ENCODE results near the gene CWC22. TPM values are rescaled to one million over a fixed set of nuclear protein-coding genes. Genes with fewer than 3 reads are reported as not detected.
A peak's percentile ranks its signal among the peaks of the same experiment; 100 is the strongest.
"Not testable (repeated sequence)": the region's sequence is repeated elsewhere in the genome, so short reads cannot be mapped to it uniquely, and the experiment has no call there.

Gene CWC22
- total and polyA plus RNA-seq, 2 experiments from 2014 or later = 17.3 to 21.0 TPM

DNA sequence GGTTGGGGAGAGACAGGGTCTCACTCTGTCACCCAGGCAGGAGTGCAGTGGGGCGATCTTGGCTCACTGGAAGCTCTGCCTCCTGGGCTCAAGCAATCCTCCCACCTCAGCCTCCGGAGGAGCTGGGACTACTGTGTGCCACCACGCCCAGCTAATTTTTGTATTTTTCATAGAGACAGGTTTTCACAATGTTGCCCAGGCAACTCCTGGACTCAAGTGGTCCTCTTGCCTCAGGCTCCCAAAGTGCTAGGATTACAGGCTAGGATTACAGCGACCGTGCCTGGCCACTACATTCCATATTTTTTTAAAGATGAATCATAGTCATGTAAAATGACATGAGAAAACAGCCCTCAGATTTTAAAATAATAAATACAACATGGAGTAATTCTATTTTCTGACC, 32.3 kb downstream of the CWC22 start:
- Histone ChIP-seq H3K4me3 (no peak overlapping the region), H3K4me1 (ENCODE audit: insufficient read depth) (no peaks in the 10 kb centered on the region), H3K4me2 (ENCODE audit: unreplicated experiment) (no peak overlapping the region), H3K9me3 (ENCODE audit: low read depth) (no peaks in the 10 kb centered on the region), H3K27ac (no peak overlapping the region), H2AFZ (no peak overlapping the region), H3K79me2 (ENCODE audit: insufficient read depth) (peaks cover 17% of the 10 kb centered on the region; the same call in 1 of the 2 replicates), H4K20me1 (ENCODE audit: insufficient read depth) (no peaks in the 10 kb centered on the region), H3K9ac (no peak overlapping the region), H3K9me2 (ENCODE audit: insufficient read depth) (no peaks in the 10 kb centered on the region), H3K36me3 (ENCODE audit: low read depth) (peaks cover 27% of the 10 kb centered on the region), H3F3A (ENCODE audit: insufficient read depth) (no peaks in the 10 kb centered on the region), H3K27me3 (replicated peaks; ENCODE audit: insufficient read depth) (no peaks in the 10 kb centered on the region)
- no peak for DNase-seq
- in situ Hi-C loops (cut with MboI) = no loop called here
- TF ChIP-seq EZH2 (IDR thresholded peaks at IDR 0.05; ENCODE audit: insufficient read depth, poor library complexity, severe bottlenecking) (no peak), EZH2phosphoT487 (IDR thresholded peaks at IDR 0.05; ENCODE audit: insufficient read depth, low read depth) (no peak)
- 96 to 97% methylated on average over 5 of the region's 5 CpGs for WGBS, 2 experiments (ENCODE audit: low coverage in 1 of 2, low lambda C conversion rate in 2 of 2, missing lambda C conversion rate in 2 of 2)

DNA sequence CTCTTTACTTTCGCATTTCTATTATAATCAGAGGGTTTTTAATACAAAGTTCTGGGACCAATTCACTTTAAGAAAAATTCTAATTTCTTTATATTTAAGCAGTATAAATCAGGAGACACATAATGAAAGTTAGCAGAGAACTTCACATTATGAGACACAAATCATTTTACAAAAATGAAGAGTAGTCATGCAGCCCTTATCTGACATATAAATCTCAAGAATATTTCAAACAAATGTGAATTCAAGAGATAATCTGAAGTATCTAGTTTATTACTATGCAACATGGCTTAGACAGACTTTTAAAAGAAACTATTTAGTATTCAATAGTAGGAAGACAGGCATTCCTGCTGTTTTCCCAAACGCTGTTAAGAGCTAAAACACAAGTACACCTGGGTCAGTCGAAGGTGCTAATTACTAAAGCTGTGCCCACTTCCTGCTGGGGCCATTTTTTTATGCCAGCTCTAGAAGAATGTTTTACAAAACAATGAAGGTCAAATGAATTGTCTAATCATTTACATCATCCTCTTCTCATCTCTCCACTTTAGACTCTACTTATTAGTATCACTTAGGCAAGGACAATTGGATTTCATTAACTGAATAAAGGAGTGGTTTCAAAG, 40.2 kb downstream of the CWC22 start:
- H3K4me2 ChIP-seq (ENCODE audit: unreplicated experiment) = no peak overlapping the region
- H3K4me1 ChIP-seq (ENCODE audit: insufficient read depth) = peaks cover 8% of the 10 kb centered on the region; the same call in 1 of the 2 replicates
- no peaks in the 10 kb centered on the region for H3K9me2 ChIP-seq (ENCODE audit: insufficient read depth)
- WGBS, 2 experiments (ENCODE audit: low coverage in 1 of 2, low lambda C conversion rate in 2 of 2, missing lambda C conversion rate in 2 of 2) = 97 to 99% methylated on average over 3 of the region's 3 CpGs
- no peak overlapping the region for H2AFZ ChIP-seq
- peaks cover 8% of the 10 kb centered on the region for H3F3A ChIP-seq (ENCODE audit: insufficient read depth)
- no peaks in the 10 kb centered on the region for H3K79me2 ChIP-seq (ENCODE audit: insufficient read depth)
- no peaks in the 10 kb centered on the region for H3K27me3 ChIP-seq (replicated peaks; ENCODE audit: insufficient read depth)
- H3K9ac ChIP-seq = no peak overlapping the region
- no peaks in the 10 kb centered on the region for H4K20me1 ChIP-seq (ENCODE audit: insufficient read depth)
- peaks cover 36% of the 10 kb centered on the region for H3K36me3 ChIP-seq (ENCODE audit: low read depth)
- no peak overlapping the region for H3K4me3 ChIP-seq
- no peak for DNase-seq
- no peaks in the 10 kb centered on the region for H3K9me3 ChIP-seq (ENCODE audit: low read depth)
- in situ Hi-C loops (cut with MboI) = no loop called here
- no peak overlapping the region for H3K27ac ChIP-seq
- TF ChIP-seq EZH2 (IDR thresholded peaks at IDR 0.05; ENCODE audit: insufficient read depth, poor library complexity, severe bottlenecking) = no peak
- TF ChIP-seq EZH2phosphoT487 (IDR thresholded peaks at IDR 0.05; ENCODE audit: insufficient read depth, low read depth) = no peak

DNA sequence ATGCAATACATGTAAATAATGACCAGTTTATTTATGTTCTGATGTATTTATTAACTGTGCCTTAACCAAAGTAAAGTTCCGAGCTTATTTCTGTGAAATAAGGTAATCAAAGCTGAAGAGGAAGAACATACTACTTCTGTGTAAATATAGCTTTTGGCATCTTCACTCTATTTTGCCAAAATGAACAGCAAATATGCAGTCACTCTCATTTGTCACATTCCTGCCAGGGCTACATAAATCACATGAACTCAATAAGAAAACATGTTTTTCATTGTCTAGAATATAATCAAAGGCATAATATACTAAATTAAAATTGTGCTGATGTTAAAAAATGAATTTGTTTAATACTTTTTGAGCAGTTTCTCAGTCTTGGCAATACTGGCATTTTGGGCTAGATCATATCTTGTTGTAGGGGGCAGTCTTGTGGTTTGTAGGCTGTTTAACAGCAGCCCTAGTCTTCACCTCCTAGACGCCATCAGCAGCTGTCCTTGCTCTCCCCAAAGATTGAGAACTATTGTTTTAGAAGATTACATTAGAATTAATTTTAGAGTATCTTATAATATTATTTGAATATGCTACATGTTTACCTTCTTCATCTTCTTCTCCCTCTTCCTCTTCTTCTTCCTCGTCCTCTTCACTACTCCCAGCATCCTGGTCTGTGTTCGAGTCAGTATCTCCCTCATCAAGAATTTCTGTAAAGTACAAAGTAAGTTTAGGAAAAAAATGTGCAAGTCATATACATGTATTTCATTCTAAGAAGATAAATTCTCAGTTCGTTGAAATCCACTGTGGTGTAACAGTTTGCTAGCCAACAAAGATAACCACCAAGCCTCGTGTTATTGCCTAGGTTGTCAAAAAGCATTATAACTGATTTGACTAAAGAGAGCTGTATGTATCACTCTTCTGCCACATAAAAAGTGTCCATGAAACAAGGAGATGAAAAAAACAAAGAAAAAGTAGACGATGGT, 41.5 kb downstream of the CWC22 start:
- Histone ChIP-seq H3K9me3 (ENCODE audit: low read depth) (no peaks in the 10 kb centered on the region), H3K79me2 (ENCODE audit: insufficient read depth) (no peaks in the 10 kb centered on the region), H3K9me2 (ENCODE audit: insufficient read depth) (no peaks in the 10 kb centered on the region), H3K4me2 (ENCODE audit: unreplicated experiment) (no peak overlapping the region), H3F3A (ENCODE audit: insufficient read depth) (peaks cover 8% of the 10 kb centered on the region), H3K4me3 (no peak overlapping the region), H4K20me1 (ENCODE audit: insufficient read depth) (no peaks in the 10 kb centered on the region), H3K27me3 (replicated peaks; ENCODE audit: insufficient read depth) (no peaks in the 10 kb centered on the region), H3K9ac (no peak overlapping the region), H3K4me1 (ENCODE audit: insufficient read depth) (peaks cover 8% of the 10 kb centered on the region; the same call in 1 of the 2 replicates), H3K27ac (no peak overlapping the region), H3K36me3 (ENCODE audit: low read depth) (peaks cover 30% of the 10 kb centered on the region), H2AFZ (no peak overlapping the region)
- no peak for DNase-seq
- in situ Hi-C loops (cut with MboI) = no loop called here
- TF ChIP-seq EZH2phosphoT487 (IDR thresholded peaks at IDR 0.05; ENCODE audit: insufficient read depth, low read depth) (no peak), EZH2 (IDR thresholded peaks at IDR 0.05; ENCODE audit: insufficient read depth, poor library complexity, severe bottlenecking) (no peak)
- 94 to 95% methylated on average over 7 of the region's 7 CpGs for WGBS, 2 experiments (ENCODE audit: low coverage in 1 of 2, low lambda C conversion rate in 2 of 2, missing lambda C conversion rate in 2 of 2)

DNA sequence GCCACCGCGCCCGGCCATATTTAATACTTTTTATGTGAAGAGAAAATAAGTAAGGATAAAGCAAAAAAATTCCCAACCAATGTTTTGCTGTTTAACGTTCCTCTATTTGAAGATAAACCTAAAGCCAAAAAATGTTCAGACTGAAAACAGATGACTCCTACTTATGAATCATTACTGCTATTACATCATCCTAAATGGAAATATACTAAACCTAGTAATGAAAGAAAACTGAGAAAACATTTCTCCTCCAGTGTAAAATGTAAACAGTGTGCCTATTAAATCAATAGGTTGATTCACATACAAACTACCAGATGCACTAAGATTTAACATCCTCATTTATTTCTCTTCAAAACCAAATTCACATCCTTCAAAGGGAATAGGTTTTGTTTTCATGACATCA, 43.5 kb downstream of the CWC22 start:
- Histone ChIP-seq H3K27me3 (replicated peaks; ENCODE audit: insufficient read depth) (no peaks in the 10 kb centered on the region), H3K4me2 (ENCODE audit: unreplicated experiment) (peak overlapping the region; percentile 35), H3K4me3 (no peak overlapping the region), H3K27ac (peak overlapping the region; percentile 65), H4K20me1 (ENCODE audit: insufficient read depth) (no peaks in the 10 kb centered on the region), H3K9ac (no peak overlapping the region; the same call in 1 of the 2 replicates), H3K36me3 (ENCODE audit: low read depth) (peaks cover 23% of the 10 kb centered on the region; the same call in 1 of the 2 replicates), H3K79me2 (ENCODE audit: insufficient read depth) (no peaks in the 10 kb centered on the region), H3F3A (ENCODE audit: insufficient read depth) (peaks cover 8% of the 10 kb centered on the region), H3K4me1 (ENCODE audit: insufficient read depth) (peaks cover 8% of the 10 kb centered on the region; the same call in 1 of the 2 replicates), H2AFZ (peak overlapping the region; percentile 68), H3K9me2 (ENCODE audit: insufficient read depth) (no peaks in the 10 kb centered on the region), H3K9me3 (ENCODE audit: low read depth) (no peaks in the 10 kb centered on the region)
- in situ Hi-C loops (cut with MboI) = no loop called here
- TF ChIP-seq EZH2 (IDR thresholded peaks at IDR 0.05; ENCODE audit: insufficient read depth, poor library complexity, severe bottlenecking) = no peak
- TF ChIP-seq EZH2phosphoT487 (IDR thresholded peaks at IDR 0.05; ENCODE audit: insufficient read depth, low read depth) = no peak
- peak; percentile 78 for DNase-seq
- 63 to 67% methylated on average over 4 of the region's 4 CpGs for WGBS, 2 experiments (ENCODE audit: low coverage in 1 of 2, low lambda C conversion rate in 2 of 2, missing lambda C conversion rate in 2 of 2)

DNA sequence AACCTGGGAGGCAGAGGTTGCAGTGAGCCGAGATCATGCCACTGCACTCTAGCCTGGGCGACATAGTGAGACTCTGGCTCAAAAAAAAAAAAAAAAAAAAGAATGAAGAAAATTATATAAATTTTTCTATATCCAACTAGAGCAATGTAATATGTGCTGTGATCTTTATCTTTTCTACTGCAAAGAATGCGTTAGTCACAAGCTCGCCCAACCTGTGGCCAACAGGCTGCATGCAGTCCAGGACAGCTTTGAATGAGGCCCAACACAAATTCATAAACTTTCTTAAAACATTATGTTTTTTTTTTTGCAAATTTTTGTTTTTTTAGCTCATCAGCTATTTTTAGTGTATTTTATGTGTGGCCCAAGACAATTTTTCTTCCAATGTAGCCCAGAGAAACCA, 48.8 kb downstream of the CWC22 start:
- H3F3A ChIP-seq (ENCODE audit: insufficient read depth); H3K9ac ChIP-seq; H2AFZ ChIP-seq; H3K9me3 ChIP-seq (ENCODE audit: low read depth); H4K20me1 ChIP-seq (ENCODE audit: insufficient read depth); H3K9me2 ChIP-seq (ENCODE audit: insufficient read depth); DNase-seq; H3K79me2 ChIP-seq (ENCODE audit: insufficient read depth); H3K4me3 ChIP-seq; H3K4me2 ChIP-seq (ENCODE audit: unreplicated experiment); H3K27me3 ChIP-seq (replicated peaks; ENCODE audit: insufficient read depth); H3K27ac ChIP-seq; H3K4me1 ChIP-seq (ENCODE audit: insufficient read depth); in situ Hi-C loops (cut with MboI): not testable (repeated sequence)
- WGBS, 2 experiments (ENCODE audit: low coverage in 1 of 2, low lambda C conversion rate in 2 of 2, missing lambda C conversion rate in 2 of 2) = 99% methylated on average over 4 of the region's 4 CpGs
- peaks cover 33% of the 10 kb centered on the region for H3K36me3 ChIP-seq (ENCODE audit: low read depth)

Measured in GM23248 (cell line).